GM12874 (cell line): ENCODE results near the gene TMEM238L.

Experiments used
- TF ChIP-seq, protein P1 (sequence below): IDR thresholded peaks from 2 replicates; pipeline ENCODE4 v1.5.1; 2011; ENCODE audit warnings: low read depth, mild to moderate bottlenecking, control low read depth, low read length, moderate library complexity; ENCODE audit not compliant: insufficient read depth

The TMEM238L gene

DNA sequence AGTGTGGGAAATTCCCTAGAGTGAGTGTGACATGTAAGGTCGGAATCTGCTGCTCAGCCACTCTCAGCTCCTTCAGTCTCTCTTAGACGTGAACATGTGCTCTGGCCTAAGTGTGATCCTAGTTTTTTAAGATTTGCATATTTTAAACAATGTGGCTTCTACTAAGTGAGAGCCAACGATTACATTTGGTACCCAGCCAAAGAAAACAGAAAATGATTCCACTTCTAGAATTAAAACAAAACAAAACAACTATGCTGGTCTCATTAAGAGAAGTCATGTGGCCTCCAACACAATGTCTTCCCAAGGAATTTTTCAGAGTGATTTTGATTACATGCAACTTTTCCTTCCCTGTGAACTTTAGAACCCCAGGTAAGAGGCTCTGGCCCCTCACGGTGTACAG, 10.1 kb downstream of the TMEM238L start:
- TF ChIP-seq, protein P1, sequence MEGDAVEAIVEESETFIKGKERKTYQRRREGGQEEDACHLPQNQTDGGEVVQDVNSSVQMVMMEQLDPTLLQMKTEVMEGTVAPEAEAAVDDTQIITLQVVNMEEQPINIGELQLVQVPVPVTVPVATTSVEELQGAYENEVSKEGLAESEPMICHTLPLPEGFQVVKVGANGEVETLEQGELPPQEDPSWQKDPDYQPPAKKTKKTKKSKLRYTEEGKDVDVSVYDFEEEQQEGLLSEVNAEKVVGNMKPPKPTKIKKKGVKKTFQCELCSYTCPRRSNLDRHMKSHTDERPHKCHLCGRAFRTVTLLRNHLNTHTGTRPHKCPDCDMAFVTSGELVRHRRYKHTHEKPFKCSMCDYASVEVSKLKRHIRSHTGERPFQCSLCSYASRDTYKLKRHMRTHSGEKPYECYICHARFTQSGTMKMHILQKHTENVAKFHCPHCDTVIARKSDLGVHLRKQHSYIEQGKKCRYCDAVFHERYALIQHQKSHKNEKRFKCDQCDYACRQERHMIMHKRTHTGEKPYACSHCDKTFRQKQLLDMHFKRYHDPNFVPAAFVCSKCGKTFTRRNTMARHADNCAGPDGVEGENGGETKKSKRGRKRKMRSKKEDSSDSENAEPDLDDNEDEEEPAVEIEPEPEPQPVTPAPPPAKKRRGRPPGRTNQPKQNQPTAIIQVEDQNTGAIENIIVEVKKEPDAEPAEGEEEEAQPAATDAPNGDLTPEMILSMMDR: no peak

DNA sequence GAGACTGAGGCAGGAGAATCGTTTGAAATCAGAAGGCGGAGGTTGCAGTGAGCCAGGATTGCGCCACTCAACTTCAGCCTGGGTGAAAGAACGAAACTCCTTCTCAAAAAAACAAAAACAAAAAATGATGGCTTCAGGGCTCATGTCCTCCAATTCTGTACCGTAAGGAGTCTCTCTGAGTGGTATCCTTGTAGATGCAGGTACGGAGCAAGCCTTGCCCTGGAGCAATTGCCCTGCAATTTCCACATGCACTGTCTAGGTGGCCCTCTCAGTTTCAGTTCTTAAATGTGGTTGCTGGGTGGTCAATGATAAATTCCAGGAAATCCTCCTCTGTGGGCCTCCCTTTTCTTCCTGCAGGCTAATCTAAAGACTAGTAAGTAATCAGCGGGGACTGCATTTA, 10.6 kb downstream of the TMEM238L start:
- TF ChIP-seq, protein P1: no peak

DNA sequence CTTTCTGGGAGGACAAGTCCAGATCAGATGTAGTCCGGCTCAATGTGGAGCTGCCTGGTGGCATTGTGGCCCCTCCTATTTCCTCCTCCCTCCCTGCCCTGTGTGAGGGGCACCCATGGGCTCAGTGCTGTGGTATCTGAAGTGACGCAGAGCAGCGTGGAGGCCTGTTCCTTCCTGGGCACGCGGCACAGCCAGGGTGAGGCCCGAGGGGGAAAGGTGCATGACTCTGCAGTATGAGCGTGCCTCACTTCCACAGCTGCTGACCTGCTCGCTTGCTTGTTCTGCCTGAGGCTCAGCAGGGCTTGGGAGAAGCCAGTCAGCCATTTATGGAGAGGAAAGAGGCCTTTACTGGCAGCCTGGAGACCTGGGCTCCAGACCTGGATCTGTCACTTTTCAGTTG, 11.7 kb downstream of the TMEM238L start:
- TF ChIP-seq, protein P1: no peak

DNA sequence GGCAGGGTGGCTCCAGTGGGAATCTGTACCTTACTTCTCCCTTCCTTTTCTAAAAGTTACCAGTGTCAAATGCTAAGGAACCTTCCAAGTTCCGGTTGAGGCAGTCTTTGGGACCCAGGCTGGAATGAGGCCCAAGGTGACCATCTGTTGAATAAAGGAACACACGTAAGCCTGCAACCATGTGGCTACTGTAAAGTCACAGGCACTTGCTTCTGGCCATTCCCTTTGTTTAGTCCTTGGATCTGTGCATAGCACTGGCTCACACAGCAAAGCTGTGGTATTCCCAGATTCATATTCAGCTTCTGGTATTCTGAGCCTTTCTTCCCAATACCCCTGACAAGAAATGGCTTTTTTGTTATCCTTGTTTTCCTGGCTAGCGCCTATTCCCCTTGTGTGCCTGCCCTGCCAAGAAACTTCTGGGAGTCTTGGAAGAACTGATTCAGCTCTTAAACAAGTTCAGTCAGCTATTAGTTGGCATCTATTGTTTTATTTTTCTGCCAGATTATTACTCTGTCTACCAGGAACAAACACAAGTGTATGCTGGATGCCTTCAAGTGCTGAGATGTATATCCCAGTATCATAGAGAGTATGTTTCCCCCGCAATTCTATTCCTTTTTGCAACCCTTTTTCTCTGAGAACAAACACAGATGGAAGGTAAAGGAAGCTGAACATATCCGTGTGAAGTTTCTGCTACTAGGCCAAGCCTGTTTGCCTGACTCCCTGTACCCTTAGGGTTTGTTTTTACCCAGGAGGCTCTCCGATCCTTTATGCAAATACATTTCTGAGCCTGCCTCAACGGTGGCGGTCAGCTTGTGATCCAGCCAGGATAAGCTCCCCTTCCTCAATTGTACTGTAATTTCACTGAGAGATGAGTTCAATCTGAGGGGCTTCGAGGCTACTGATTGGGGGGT, 13.2 kb downstream of the TMEM238L start:
- TF ChIP-seq, protein P1: no peak

DNA sequence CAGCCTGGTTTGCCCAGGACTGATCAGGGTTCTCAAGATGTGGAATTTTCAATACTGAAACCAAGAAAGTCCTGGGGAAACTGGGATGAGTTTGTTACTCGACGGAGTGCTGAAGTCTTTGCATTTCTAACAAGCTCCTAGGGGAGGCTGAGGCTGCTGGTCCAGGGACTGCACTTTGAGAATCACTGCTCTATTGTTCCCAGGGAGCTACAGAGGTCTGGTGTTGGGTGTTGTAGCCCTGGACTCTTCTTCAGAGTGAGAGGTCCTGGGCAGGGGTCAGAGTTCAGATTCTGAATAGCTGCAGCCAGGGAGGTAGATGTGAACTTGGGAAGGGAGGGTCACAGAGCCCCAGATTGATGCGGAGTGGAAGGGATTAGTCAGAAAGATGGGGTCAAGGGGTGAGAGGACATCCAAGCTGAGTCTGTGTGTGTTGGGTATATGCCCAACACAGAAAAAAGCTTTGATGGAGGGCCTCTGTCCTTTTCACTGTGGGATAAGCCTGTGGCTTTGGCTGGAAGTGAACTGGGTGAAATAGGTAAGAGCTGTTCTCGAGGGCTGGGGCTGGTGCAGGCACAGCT, 14.1 kb downstream of the TMEM238L start:
- TF ChIP-seq, protein P1: no peak

DNA sequence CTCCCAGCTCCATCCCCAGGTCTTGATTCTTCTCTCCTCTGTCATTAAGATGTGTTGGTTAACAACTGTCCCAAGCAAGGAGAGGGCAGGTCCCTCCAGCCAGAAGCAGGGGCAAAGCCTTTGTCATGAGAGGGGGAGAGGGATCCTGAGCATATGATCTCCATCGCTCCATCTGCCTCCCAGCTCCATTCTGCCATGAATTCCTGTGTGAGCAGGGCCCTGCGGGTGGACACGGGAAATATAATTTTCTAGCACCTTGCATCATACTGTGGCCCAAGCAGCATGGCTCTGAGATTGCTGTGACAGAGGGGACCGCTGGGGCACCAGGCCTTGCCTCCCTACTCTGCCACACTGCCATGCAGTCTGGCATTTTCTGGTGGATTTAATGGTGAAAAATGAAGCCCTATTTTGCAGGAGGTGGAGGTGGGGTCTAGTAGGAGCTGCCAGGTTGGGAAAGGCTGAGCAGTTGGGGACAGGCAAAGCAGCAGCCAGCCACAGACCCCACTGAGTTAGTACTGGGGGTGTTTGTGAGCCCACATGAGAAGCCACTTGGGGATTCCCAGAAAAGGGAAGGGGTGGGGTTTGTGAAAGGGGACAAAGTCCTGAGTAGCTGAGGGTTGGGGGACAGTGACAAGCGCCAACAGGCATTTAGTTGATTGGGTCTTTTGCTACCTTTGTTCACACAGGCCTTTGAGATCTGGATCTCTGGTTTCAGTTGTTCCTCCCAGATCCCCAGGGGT, 16.4 kb downstream of the TMEM238L start:
- TF ChIP-seq, protein P1: no peak

DNA sequence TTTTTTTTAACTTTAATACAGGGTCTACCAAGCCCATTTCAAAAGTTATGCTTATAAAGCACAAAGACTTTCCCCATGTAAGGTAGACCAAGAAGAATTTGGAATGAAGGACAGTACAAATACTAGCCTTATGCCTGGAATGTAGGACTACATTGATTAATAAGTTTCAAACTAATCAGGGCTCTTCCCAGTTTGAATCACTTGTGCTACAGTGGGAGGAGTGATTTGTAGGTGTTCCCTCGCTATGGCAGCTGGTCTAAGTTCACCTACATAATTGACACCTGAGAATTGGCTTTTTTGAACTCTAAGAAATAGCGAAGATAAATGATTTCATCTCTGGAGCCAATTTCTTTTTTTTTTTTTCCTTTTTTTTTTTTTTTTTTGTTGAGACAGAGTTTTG, 18.6 kb downstream of the TMEM238L start:
- TF ChIP-seq, protein P1: no peak
